A549 (cell line): ENCODE data around the gene MEF2D. TPM values are rescaled to one million over a fixed set of nuclear protein-coding genes. Genes with fewer than 3 reads are reported as not detected.

Experiments
- ATAC-seq, 2 experiments: fragments of 200-7000 bp in 1 of 2; fragments of >200 bp in 1 of 2; cut with Nextera tagmentation in 1 of 2; cut with Tn5 transposase in 1 of 2; 3 replicates each; pipeline versions ENCODE4 v1.8.0 to v1.9.1; 2018 to 2020; ENCODE audit warnings: mild to moderate bottlenecking in 1 of 2, moderate library complexity in 1 of 2
- CTCF ChIA-PET: fragments of 300-600 bp; sonication (Branson Sonifier 250); formaldehyde crosslinking; extraction: SDS; loops from one replicate; lab custom pipeline; 2021; ENCODE audit warnings: antibody characterized with exemption, inconsistent platforms; lab: Yijun Ruan, JAX
- POLR2A ChIA-PET: fragments of 350-600 bp; formaldehyde crosslinking; extraction: SDS; loops from one replicate; lab custom pipeline; 2021; ENCODE audit warnings: antibody characterized with exemption, inconsistent platforms; lab: Yijun Ruan, JAX
- DNase-seq, 2 experiments: peaks; one replicate each; pipeline versions ENCODE4 v3.0.0 to v3.0.0-alpha.2; 2011 to 2016; ENCODE audit warnings: low read depth in 1 of 2, low spot score in 1 of 2
- FAIRE-seq: peaks from 2 replicates; lab custom pipeline; 2011; peaks lifted over from hg19 to GRCh38; lab: Jason Lieb, UNC
- H3K27ac ChIP-seq, 2 experiments: fragments of >200 bp; sonication (Bioruptor Twin); formaldehyde crosslinking; 3 replicates each; pipeline ENCODE4 v1.5.1; 2016 to 2017
- H3K4me1 ChIP-seq: fragments of >200 bp; sonication (Bioruptor Twin); formaldehyde crosslinking; 3 replicates; pipeline ENCODE4 v1.6.1; 2016
- H3K4me2 ChIP-seq: fragments of >200 bp; sonication (Bioruptor Twin); formaldehyde crosslinking; 3 replicates; pipeline ENCODE4 v1.6.1; 2016
- H3K4me3 ChIP-seq: fragments of >200 bp; sonication (Bioruptor Twin); formaldehyde crosslinking; 3 replicates; pipeline ENCODE4 v1.5.1; 2016
- H3K9me3 ChIP-seq: fragments of >200 bp; sonication (Bioruptor Twin); formaldehyde crosslinking; 3 replicates; pipeline ENCODE4 v1.6.1; 2016
- ATOH8 ChIP-seq: fragments of 250-450 bp; sonication (Bioruptor Pico); IDR thresholded peaks from 2 replicates; pipeline ENCODE4 v1.5.0; 2020; ENCODE audit warnings: low read depth, mild to moderate bottlenecking, moderate library complexity
- CBX8 ChIP-seq: fragments of 200-600 bp; sonication (generic); IDR thresholded peaks from 2 replicates; pipeline ENCODE4 v1.6.1; 2016
- CEBPB ChIP-seq, 2 experiments: fragments of >200 bp in 1 of 2; sonication (Bioruptor Twin) in 1 of 2; formaldehyde crosslinking in 1 of 2; IDR thresholded peaks; 2 replicates each; pipeline ENCODE4 v1.6.1; 2012 to 2016
- E2F6 ChIP-seq: IDR thresholded peaks from 2 replicates; pipeline ENCODE4 v1.6.1; 2012; ENCODE audit warnings: low read depth, borderline replicate concordance
- EHMT2 ChIP-seq: fragments of 200-600 bp; sonication (generic); IDR thresholded peaks from 2 replicates; pipeline ENCODE4 v1.6.1; 2016; ENCODE audit warnings: antibody characterized with exemption, low read depth, mild to moderate bottlenecking, moderate library complexity
- FOSL2 ChIP-seq, 2 experiments: fragments of 450-650 bp in 1 of 2; fragments of >200 bp in 1 of 2; sonication (Bioruptor Twin) in 1 of 2; formaldehyde crosslinking; IDR thresholded peaks; 2 replicates each; pipeline versions ENCODE4 v1.5.0 to v1.6.1; 2016 to 2020; ENCODE audit warnings: mild to moderate bottlenecking in 1 of 2, moderate library complexity in 1 of 2
- HES2 ChIP-seq: fragments of >200 bp; sonication (Bioruptor Twin); formaldehyde crosslinking; IDR thresholded peaks from 2 replicates; pipeline ENCODE4 v1.6.1; 2016
- HEYL ChIP-seq: fragments of 250-450 bp; sonication (Bioruptor Pico); IDR thresholded peaks from 2 replicates; pipeline ENCODE4 v1.8.0; 2021; ENCODE audit warnings: mild to moderate bottlenecking, moderate library complexity
- HOXA7 ChIP-seq: fragments of 250-450 bp; sonication (Bioruptor Pico); IDR thresholded peaks from 2 replicates; pipeline ENCODE4 v1.5.0; 2020; ENCODE audit warnings: mild to moderate bottlenecking, moderate library complexity
- KDM5A ChIP-seq: fragments of 200-600 bp; sonication (generic); IDR thresholded peaks from 2 replicates; pipeline ENCODE4 v1.6.1; 2016; ENCODE audit warnings: antibody characterized with exemption, mild to moderate bottlenecking
- MAFK ChIP-seq: fragments of 450-650 bp; IDR thresholded peaks from 2 replicates; pipeline ENCODE4 v1.6.1; 2014; ENCODE audit not compliant: partially characterized antibody
- MAX ChIP-seq: IDR thresholded peaks from 2 replicates; pipeline ENCODE4 v1.6.1; 2012
- MAZ ChIP-seq: fragments of 150-350 bp; IDR thresholded peaks from 2 replicates; pipeline ENCODE4 v1.6.1; 2014; ENCODE audit warnings: antibody characterized with exemption, low read depth, low read length, borderline replicate concordance
- NFE2L2 ChIP-seq: fragments of 150-350 bp; conservative IDR thresholded peaks from 2 replicates; pipeline ENCODE4 v1.6.1; 2014; ENCODE audit warnings: low read length
- PBX3 ChIP-seq: IDR thresholded peaks from 2 replicates; pipeline ENCODE4 v1.6.1; 2012
- PHF8 ChIP-seq: fragments of 200-600 bp; sonication (generic); IDR thresholded peaks from 2 replicates; pipeline ENCODE4 v1.6.1; 2016; ENCODE audit warnings: low read depth, mild to moderate bottlenecking, antibody characterized with exemption, moderate library complexity, borderline replicate concordance
- POLR2AphosphoS2 ChIP-seq: conservative IDR thresholded peaks from 2 replicates; pipeline ENCODE4 v1.6.1; 2012; ENCODE audit warnings: low read length, improper control_type of control experiment, inconsistent platforms
- RAD21 ChIP-seq, 2 experiments: fragments of >200 bp in 1 of 2; sonication (Bioruptor Twin) in 1 of 2; formaldehyde crosslinking in 1 of 2; IDR thresholded peaks in 1 of 2; conservative IDR thresholded peaks in 1 of 2; 2 replicates in 1 of 2; 3 replicates in 1 of 2; pipeline ENCODE4 v1.6.1; 2012 to 2018; ENCODE audit warnings: inconsistent platforms in 1 of 2
- RCOR1 ChIP-seq: fragments of 150-350 bp; IDR thresholded peaks from 2 replicates; pipeline ENCODE4 v1.6.1; 2014; ENCODE audit warnings: antibody characterized with exemption, low read length, low read depth
- REST ChIP-seq: fragments of 200-600 bp; sonication (generic); IDR thresholded peaks from 2 replicates; pipeline ENCODE4 v1.6.1; 2016; ENCODE audit warnings: antibody characterized with exemption, mild to moderate bottlenecking, moderate library complexity
- SMC3 ChIP-seq: fragments of >200 bp; sonication (Bioruptor Twin); formaldehyde crosslinking; IDR thresholded peaks from 3 replicates; pipeline ENCODE4 v1.6.1; 2018; ENCODE audit warnings: inconsistent platforms
- TFCP2L1 ChIP-seq: fragments of 250-450 bp; sonication (Bioruptor Pico); IDR thresholded peaks from 2 replicates; pipeline ENCODE4 v1.5.0; 2021; ENCODE audit warnings: mild to moderate bottlenecking
- TP53 ChIP-seq: fragments of 250-450 bp; sonication (Bioruptor Pico); IDR thresholded peaks from 2 replicates; pipeline ENCODE4 v1.5.0; 2021; ENCODE audit warnings: mild to moderate bottlenecking, moderate library complexity
- ZC3H11A ChIP-seq: fragments of 450-650 bp; IDR thresholded peaks from 2 replicates; pipeline ENCODE4 v1.6.1; 2014; ENCODE audit warnings: antibody characterized with exemption, mild to moderate bottlenecking
- ZSCAN20 ChIP-seq: fragments of 250-450 bp; sonication (Bioruptor Pico); IDR thresholded peaks from 2 replicates; pipeline ENCODE4 v1.8.0; 2022; ENCODE audit warnings: mild to moderate bottlenecking, moderate library complexity
- WGBS: methylation state at CpG from one replicate; pipeline ENCODE4 v1.1.6; 2017; ENCODE audit errors: missing lambda C conversion rate; 5-methylcytosine and 5-hydroxymethylcytosine counted together
- polyA minus RNA-seq: library from RNA; depleted of rRNA, polyadenylated mRNA; stranded (reverse); fragments of >200 nt; gene quantifications from 2 replicates; pipeline ENCODE4 v1.2.3, GENCODE V29; 2011; rRNA and poly(A)+ RNA removed
- polyA plus RNA-seq, 4 experiments: library from polyadenylated mRNA; depleted of rRNA in 3 of 4; stranded (reverse); fragments of >200 nt; fragmentation: RNase III in 1 of 4; extraction: RNeasy Plus Mini Kit Qiagen cat#74134 plus additional on column Dnase treatment in 1 of 4; gene quantifications; 2 replicates in 3 of 4; 3 replicates in 1 of 4; pipeline ENCODE4 v1.2.3, GENCODE V29; 2011 to 2017

Gene MEF2D
- polyA plus RNA-seq (2011; rRNA removed), result 16.8 and 20.8 TPM in 2 replicates
- polyA plus RNA-seq (2012; cell fraction: cytosol; rRNA removed), result 24.1 and 35.9 TPM in 2 replicates
- polyA plus RNA-seq (2012; cell fraction: nucleus; rRNA removed), result 93.8 and 94.5 TPM in 2 replicates
- polyA plus RNA-seq (2017; fragmentation: RNase III; extraction: RNeasy Plus Mini Kit Qiagen cat#74134 plus additional on column Dnase treatment), result 20.7 to 23.4 TPM (median 22.8 TPM) in 3 replicates
- 22.8 and 26.8 TPM in 2 replicates for polyA minus RNA-seq

GRCh38 chr1:156500543-156500792 lies at the start of gene MEF2D:
MEF2D (minus strand) TSS chr1:156500775; CDS start chr1:156483292, 17,483 bp downstream.
- under 1% methylated on average over 27 of the region's 27 CpGs for WGBS
- CTCF ChIA-PET, result interaction anchor here (0.8 to 31.7 kb wide), 22 partner anchors 9 to 189 kb away, joined by 3 to 474 read pairs (median 6); partner anchors contain the start of genes NAXE and TTC24
- FAIRE-seq, result no peak

GRCh38 chr1:156550346-156550745 lies 49.8 kb upstream of the MEF2D start:
- Histone ChIP-seq H3K4me1 (peaks cover 20% of the 10 kb centered on the region), H3K4me2 (no peak overlapping the region), H3K4me3 (no peak overlapping the region), H3K27ac (no peak overlapping the region), H3K9me3 (no peaks in the 10 kb centered on the region)
- ChIA-PET POLR2A (no interaction called here), CTCF (interaction anchor here (0.6 to 1.8 kb wide), 6 partner anchors 13 to 109 kb away, joined by 3 to 6 read pairs (median 4); partner anchors contain the start of gene MEF2D)
- TF ChIP-seq ZSCAN20 (no peak), NFE2L2 (no peak), FOSL2 (IDR thresholded peaks at IDR 0.05) (no peak), FOSL2 (CRISPR knock-in tag; IDR thresholded peaks at IDR 0.05) (no peak), REST (no peak), EHMT2 (no peak), SMC3 (no peak), PHF8 (no peak), RAD21 (conservative IDR thresholded peaks at IDR 0.05 in 1 of 2, IDR thresholded peaks at IDR 0.05 in 1 of 2) (no peak), TFCP2L1 (CRISPR knock-in tag) (no peak), RCOR1 (no peak), CBX8 (no peak), E2F6 (no peak), MAX (no peak), ZC3H11A (no peak)
- FAIRE-seq, result no peak
- 69% methylated on average over 5 of the region's 5 CpGs for WGBS
- no peak; a peak in 1 of 6 replicates for ATAC-seq
- DNase-seq, result no peak

More at GRCh38 chr1:156500543-156500792, at the start of gene MEF2D:
- peak within 1 kb of the TSS; percentile 98 for H3K4me3 ChIP-seq
- DNase-seq (no peak), ATAC-seq (no peak)
- H3K9me3 ChIP-seq, result no peaks in the 10 kb centered on the region
- POLR2A ChIA-PET, result interaction anchor here (0.5 to 8.6 kb wide), 16 partner anchors 8 to 228 kb away, joined by 3 to 130 read pairs (median 5); partner anchors contain the start of genes GPATCH4, ISG20L2, METTL25B and NAXE
- H3K4me1 ChIP-seq, result peaks cover 70% of the 10 kb centered on the region
- TF ChIP-seq PHF8 (peak; percentile 2; the same call in 1 of the 2 replicates), KDM5A (no peak)
- H3K27ac ChIP-seq, result peak within 1 kb of the TSS; percentile 98 to 100
- peak within 1 kb of the TSS; percentile 96 for H3K4me2 ChIP-seq

GRCh38 chr1:156549831-156550230 lies 49.3 kb upstream of the MEF2D start:
- 100% methylated on average over 1 of the region's 1 CpG for WGBS
- no peak for FAIRE-seq
- CTCF ChIA-PET, result interaction anchor here (1.2 to 1.8 kb wide), 4 partner anchors 13 to 110 kb away, joined by 3 to 6 read pairs (median 5); partner anchors contain the start of gene MEF2D
- no peak for TF ChIP-seq MAZ
- no peak for TF ChIP-seq ATOH8 (CRISPR knock-in tag)
- TF ChIP-seq POLR2AphosphoS2, result no peak
- TF ChIP-seq FOSL2 (IDR thresholded peaks at IDR 0.05), result no peak
- TF ChIP-seq FOSL2 (CRISPR knock-in tag; IDR thresholded peaks at IDR 0.05), result no peak
- no peak for TF ChIP-seq HOXA7
- TF ChIP-seq CEBPB (IDR thresholded peaks at IDR 0.05), result no peak
- TF ChIP-seq HEYL (CRISPR knock-in tag), result no peak
- no peak for TF ChIP-seq HES2
- TF ChIP-seq PBX3, result no peak
- no peak for TF ChIP-seq TP53
- TF ChIP-seq MAFK, result no peak

More at GRCh38 chr1:156549831-156550230, 49.3 kb upstream of the MEF2D start:
- Histone ChIP-seq H3K4me2 (no peak overlapping the region), H3K9me3 (no peaks in the 10 kb centered on the region), H3K4me1 (peaks cover 20% of the 10 kb centered on the region), H3K27ac (no peak overlapping the region), H3K4me3 (no peak overlapping the region)
- ATAC-seq, result no peak; a peak in 1 of 6 replicates
- POLR2A ChIA-PET, result no interaction called here
- DNase-seq, result no peak
